ENCODE data around the gene RASL11A.
"Not testable (repeated sequence)": the region's sequence is repeated elsewhere in the genome, so short reads cannot be mapped to it uniquely, and the experiment has no call there.

RASL11A gene, protein sequence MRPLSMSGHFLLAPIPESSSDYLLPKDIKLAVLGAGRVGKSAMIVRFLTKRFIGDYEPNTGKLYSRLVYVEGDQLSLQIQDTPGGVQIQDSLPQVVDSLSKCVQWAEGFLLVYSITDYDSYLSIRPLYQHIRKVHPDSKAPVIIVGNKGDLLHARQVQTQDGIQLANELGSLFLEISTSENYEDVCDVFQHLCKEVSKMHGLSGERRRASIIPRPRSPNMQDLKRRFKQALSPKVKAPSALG

DNA sequence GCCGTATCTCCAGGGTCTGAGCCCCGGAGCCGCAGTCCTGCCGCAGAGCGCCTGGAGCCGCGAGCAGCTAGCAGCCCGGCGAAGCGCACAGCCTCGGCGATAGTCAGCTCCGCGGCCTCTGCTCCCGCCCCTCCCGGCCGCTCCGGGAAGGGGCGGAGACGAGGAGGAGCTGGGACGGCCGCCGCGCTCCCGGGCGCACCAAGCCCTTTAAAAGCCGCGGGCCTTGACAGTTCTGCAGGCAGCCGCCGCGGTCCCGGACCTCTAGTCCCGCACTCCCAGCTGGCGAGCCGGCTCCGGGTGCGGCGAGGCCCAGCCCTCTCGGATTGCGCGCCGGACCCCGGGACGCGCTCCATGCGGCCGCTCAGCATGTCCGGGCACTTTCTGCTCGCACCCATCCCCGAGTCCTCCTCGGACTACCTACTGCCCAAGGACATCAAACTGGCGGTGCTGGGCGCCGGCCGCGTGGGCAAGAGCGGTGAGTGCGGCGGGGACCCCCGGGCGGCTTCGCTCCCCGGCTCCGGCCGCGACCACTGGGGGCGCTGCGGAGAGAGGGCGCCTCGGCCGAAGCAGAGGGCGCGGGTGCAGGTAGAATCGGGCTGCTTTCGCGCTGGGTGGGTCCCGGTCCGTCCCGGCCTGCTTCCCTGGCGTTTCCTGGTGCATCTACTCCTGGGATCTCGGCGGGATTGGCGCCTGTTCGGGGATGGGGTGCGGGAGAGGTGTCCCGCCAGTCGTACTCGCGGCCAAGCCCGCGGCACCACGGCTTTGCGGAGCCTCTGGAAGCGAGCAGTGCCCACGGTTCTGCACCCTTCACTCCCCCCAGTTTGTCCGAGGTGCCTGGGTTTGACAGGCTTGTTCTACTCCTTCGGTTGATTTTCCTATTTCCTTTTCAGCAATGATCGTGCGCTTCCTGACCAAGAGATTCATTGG lies at the start of gene RASL11A:
TSS of gene RASL11A (plus strand) at position 237 of the 927 bp plus-strand sequence. CDS start at position 352, 115 bp downstream.
- Mint-ChIP-seq H3K4me1 (peaks cover 17% of the 10 kb centered on the region), H3K9me3 (no peaks in the 10 kb centered on the region), H3K27ac (peak within 1 kb of the TSS in 1 of 2 donors; percentile 48), H3K27me3 (peaks cover 5% of the 10 kb centered on the region), H3K4me3 (peak within 1 kb of the TSS; percentile 90 to 92)
- ATAC-seq (peak; percentile 91), DNase-seq (peak; percentile 75 to 83)

DNA sequence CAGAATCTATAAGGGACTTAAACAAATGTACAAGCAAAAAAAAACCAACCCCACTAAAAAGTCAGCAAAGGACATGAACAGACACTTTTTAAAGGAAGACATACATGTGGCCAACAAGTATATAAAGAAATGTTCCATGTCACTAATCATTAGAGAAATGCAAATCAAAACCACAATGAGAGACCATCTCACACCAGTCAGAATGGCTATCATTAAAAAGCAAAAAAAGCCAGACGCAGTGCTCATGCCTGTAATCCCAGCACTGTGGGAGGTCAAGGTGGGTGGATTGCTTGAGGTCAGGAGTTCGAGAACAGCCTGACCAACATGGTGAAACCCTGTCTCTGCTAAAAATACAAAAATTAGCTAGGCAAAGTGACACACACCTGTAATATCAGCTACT lies 48.5 kb upstream of the RASL11A start:
- not testable (repeated sequence) for DNase-seq, H3K4me3 Mint-ChIP-seq, H3K27ac Mint-ChIP-seq, H3K4me1 Mint-ChIP-seq, ATAC-seq, H3K9me3 Mint-ChIP-seq
- H3K27me3 Mint-ChIP-seq = peaks cover 27% of the 10 kb centered on the region

DNA sequence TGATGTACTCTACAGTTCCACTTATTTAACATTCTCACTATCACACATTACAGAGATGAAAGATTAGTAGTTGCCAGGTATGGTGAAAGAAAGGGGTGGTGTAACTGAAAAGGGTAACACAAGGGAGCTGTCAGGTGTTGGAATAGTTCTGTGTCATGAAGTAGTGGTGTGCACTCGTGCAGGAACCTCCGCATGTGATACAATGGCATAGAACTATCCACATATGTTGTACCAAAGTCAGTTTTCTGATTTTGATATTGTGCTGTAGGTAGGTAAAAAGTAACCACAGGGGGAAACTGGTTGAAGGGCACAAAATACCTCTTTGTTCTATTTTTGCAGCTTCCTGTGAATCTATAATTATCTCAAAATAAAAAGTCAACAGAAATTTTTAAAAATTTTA lies 43.6 kb upstream of the RASL11A start:
- no peak for ATAC-seq
- H3K4me1 Mint-ChIP-seq = peaks cover 12% of the 10 kb centered on the region
- peaks cover 2 to 3% of the 10 kb centered on the region in 2 donors for H3K9me3 Mint-ChIP-seq
- no peak overlapping the region for H3K4me3 Mint-ChIP-seq
- peaks cover 8% of the 10 kb centered on the region for H3K27me3 Mint-ChIP-seq
- DNase-seq = no peak
- H3K27ac Mint-ChIP-seq = peak overlapping the region in 1 of 2 donors; percentile 30

GRCh38 chr13:27228131-27228530 lies 42.5 kb upstream of the RASL11A start:
- no peak overlapping the region for H3K27ac Mint-ChIP-seq
- peaks cover 12% of the 10 kb centered on the region for H3K4me1 Mint-ChIP-seq
- H3K4me3 Mint-ChIP-seq = no peak overlapping the region
- no peak for DNase-seq
- peaks cover 6 to 11% of the 10 kb centered on the region in 2 donors for H3K9me3 Mint-ChIP-seq
- ATAC-seq = no peak
- no peaks in the 10 kb centered on the region for H3K27me3 Mint-ChIP-seq

- Mint-ChIP-seq H3K27me3 (no peaks in the 10 kb centered on the region), H3K9me3 (peaks cover 6 to 11% of the 10 kb centered on the region in 2 donors), H3K27ac (no peak overlapping the region), H3K4me1 (peaks cover 12% of the 10 kb centered on the region), H3K4me3 (no peak overlapping the region)
- DNase-seq (no peak), ATAC-seq (no peak)
Observed at GRCh38 chr13:27229642-27230041, 41.0 kb upstream of the RASL11A start.

GRCh38 chr13:27233964-27234363 lies 36.7 kb upstream of the RASL11A start:
- DNase-seq (no peak), ATAC-seq (no peak)
- Mint-ChIP-seq H3K27me3 (no peaks in the 10 kb centered on the region), H3K9me3 (peaks cover 6 to 11% of the 10 kb centered on the region in 2 donors), H3K27ac (no peak overlapping the region), H3K4me3 (no peak overlapping the region), H3K4me1 (no peaks in the 10 kb centered on the region)

DNA sequence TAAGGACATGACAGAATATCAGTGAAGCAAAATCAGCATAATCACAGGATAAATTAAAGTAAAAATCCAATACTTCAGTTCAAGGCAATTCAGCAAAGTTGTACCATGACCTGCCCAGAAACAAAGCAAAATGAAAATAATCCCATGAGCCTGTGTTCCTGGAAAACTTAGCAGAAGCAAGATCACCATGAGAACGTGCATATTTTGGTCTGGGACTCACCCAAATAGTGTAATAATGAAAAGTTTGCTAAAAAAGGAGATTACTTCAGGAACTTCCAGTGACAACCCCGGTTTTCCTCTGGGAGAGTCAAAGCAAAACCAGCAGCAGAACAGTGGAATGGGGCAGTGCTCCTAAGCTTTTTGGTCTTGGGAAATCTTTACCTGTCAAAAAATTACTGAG lies 34.2 kb upstream of the RASL11A start:
- peaks cover 6 to 11% of the 10 kb centered on the region in 2 donors for H3K9me3 Mint-ChIP-seq

GRCh38 chr13:27242702-27243101 lies 27.9 kb upstream of the RASL11A start:
- H3K4me1 Mint-ChIP-seq = no peaks in the 10 kb centered on the region
- H3K9me3 Mint-ChIP-seq = no peaks in the 10 kb centered on the region
- DNase-seq (no peak), ATAC-seq (no peak)
- no peaks in the 10 kb centered on the region for H3K27me3 Mint-ChIP-seq
- no peak overlapping the region for H3K4me3 Mint-ChIP-seq
- no peak overlapping the region for H3K27ac Mint-ChIP-seq

More for the DNA sequence above, 34.2 kb upstream of the RASL11A start:
- Mint-ChIP-seq H3K27ac (no peak overlapping the region), H3K27me3 (no peaks in the 10 kb centered on the region), H3K4me3 (no peak overlapping the region), H3K4me1 (no peaks in the 10 kb centered on the region)
- DNase-seq (no peak), ATAC-seq (no peak)

- H3K4me3 Mint-ChIP-seq = no peak overlapping the region
- no peak for DNase-seq
- no peak overlapping the region for H3K27ac Mint-ChIP-seq
- H3K9me3 Mint-ChIP-seq = no peaks in the 10 kb centered on the region
- H3K4me1 Mint-ChIP-seq = peaks cover 8% of the 10 kb centered on the region
- no peak for ATAC-seq
- H3K27me3 Mint-ChIP-seq = no peaks in the 10 kb centered on the region
Observed at GRCh38 chr13:27245610-27246009, 25.0 kb upstream of the RASL11A start.

DNA sequence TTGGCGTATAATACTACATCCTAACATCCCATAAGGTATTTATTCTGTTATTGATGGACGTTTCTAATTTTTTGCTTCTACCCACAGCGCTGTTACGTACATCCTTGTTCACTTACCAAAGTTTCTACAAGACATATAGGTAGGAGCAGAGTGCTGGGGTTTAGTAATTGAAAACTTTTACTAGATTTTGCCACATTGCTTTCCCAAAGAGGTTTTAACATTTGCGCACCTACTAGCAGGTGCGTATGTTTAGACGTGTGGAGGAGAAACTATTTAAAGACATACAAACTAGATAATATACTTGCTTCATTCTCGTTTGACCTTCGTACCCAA lies 19.8 kb upstream of the RASL11A start:
- Mint-ChIP-seq H3K27me3 (no peaks in the 10 kb centered on the region), H3K27ac (peak overlapping the region; percentile 100), H3K4me3 (peak overlapping the region; percentile 94 to 98), H3K9me3 (no peaks in the 10 kb centered on the region), H3K4me1 (peaks cover 36% of the 10 kb centered on the region)
- no peak for DNase-seq
- ATAC-seq = peak; percentile 10

- peaks cover 36% of the 10 kb centered on the region for H3K4me1 Mint-ChIP-seq
- H3K4me3 Mint-ChIP-seq = peak within 1 kb of the TSS; percentile 94 to 98
- ATAC-seq (peak; percentile 98), DNase-seq (peak; percentile 90)
- peak within 1 kb of the TSS; percentile 100 for H3K27ac Mint-ChIP-seq
- H3K9me3 Mint-ChIP-seq = no peaks in the 10 kb centered on the region
- H3K27me3 Mint-ChIP-seq = no peaks in the 10 kb centered on the region
Observed at GRCh38 chr13:27251166-27252091, 19.2 kb upstream of the RASL11A start, which contains the start of gene RPL21. RPL21 (plus strand) TSS chr13:27251558; CDS start chr13:27253777, 2,219 bp downstream.

DNA sequence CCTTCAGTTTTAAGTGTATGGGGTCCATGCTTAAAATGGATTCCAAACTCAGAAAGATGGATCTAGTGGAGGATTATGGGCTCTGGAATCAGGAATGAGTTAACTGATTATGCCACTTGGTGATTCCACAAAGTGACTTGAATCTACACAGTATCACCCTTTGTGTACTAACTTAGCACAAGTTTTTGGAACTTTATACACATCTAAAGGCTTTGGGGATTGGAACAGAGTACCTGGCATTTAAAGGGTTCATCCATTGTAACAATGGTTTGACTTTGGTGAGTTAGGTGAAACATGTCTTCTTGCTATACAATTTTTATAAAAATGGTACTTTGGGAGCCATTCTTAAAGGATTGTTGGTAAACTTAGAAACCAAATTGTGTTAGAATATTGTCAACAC lies 18.2 kb upstream of the RASL11A start:
- H3K27ac Mint-ChIP-seq = peak overlapping the region; percentile 100
- no peak for DNase-seq
- H3K4me3 Mint-ChIP-seq = peak overlapping the region; percentile 94 to 98
- H3K9me3 Mint-ChIP-seq = no peaks in the 10 kb centered on the region
- H3K4me1 Mint-ChIP-seq = peaks cover 36% of the 10 kb centered on the region
- H3K27me3 Mint-ChIP-seq = no peaks in the 10 kb centered on the region
- no peak for ATAC-seq

GRCh38 chr13:27257233-27257568 lies 13.4 kb upstream of the RASL11A start:
- Mint-ChIP-seq H3K27ac (peak overlapping the region; percentile 19 to 76), H3K9me3 (no peaks in the 10 kb centered on the region), H3K4me1 (peaks cover 69% of the 10 kb centered on the region), H3K4me3 (no peak overlapping the region), H3K27me3 (no peaks in the 10 kb centered on the region)
- DNase-seq (no peak), ATAC-seq (no peak)

DNA sequence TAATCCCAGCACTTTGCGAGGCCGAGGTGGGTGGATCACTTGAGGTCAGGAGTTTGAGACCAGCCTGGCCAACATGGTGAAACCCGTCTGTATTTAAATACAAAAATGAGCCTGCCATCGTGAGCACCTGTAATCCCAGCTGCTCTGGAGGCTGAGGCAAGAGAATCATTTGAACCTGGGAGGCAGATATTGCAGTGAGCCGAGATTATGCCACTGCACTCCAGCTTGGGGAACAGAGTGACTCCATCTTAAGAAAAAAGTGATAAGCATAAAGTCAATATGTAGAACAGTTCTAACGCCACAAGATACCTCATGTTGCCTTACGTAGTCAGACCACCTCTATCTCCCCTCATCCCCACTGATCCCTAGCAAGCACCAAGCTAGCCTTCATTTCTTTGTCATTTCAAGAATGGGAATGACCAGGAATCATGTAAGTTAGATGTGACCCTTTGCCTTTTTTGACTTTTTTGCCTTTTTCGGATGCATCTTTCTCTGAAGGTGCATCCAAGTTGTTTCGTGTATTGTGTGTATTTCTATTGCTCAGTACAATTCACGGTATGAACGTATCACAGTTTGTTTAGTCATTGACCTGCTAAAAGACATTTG lies 12.9 kb upstream of the RASL11A start:
- Mint-ChIP-seq H3K27me3 (no peaks in the 10 kb centered on the region), H3K4me1 (peaks cover 75% of the 10 kb centered on the region), H3K27ac (no peak overlapping the region), H3K9me3 (no peaks in the 10 kb centered on the region), H3K4me3 (no peak overlapping the region)
- DNase-seq (no peak), ATAC-seq (no peak)

Data from stimulated activated naive CD8-positive, alpha-beta T cell treated with anti-CD3 and anti-CD28 coated beads, Interleukin-15, amount 100 ng/mL, for 72 hours (primary cell).